Endothelial cell of umbilical vein (primary cell): Measurements from ENCODE around the gene CNTN5. TPM values are rescaled to one million over a fixed set of nuclear protein-coding genes. Genes with fewer than 3 reads are reported as not detected.

ENCODE experiments used
- BruUV-seq: library from RNA; stranded (reverse); fragments of 400-500 nt; replicated peaks from 2 replicates; lab custom pipeline; 2021; lab: Mats Ljungman, UMichigan
- CTCF ChIA-PET: fragments of 300-600, 350-600 bp; sonication (Branson Sonifier 250); formaldehyde crosslinking; loops from one replicate; lab custom pipeline; 2021; ENCODE audit warnings: antibody characterized with exemption, inconsistent platforms; lab: Charles Lee
- POLR2A ChIA-PET: fragments of 300-600, 350-600 bp; sonication (Branson Sonifier 250); formaldehyde crosslinking; loops from one replicate; lab custom pipeline; 2021; ENCODE audit warnings: antibody characterized with exemption, inconsistent platforms; lab: Charles Lee
- DNase-seq: peaks from one replicate; pipeline ENCODE4 v3.0.0-alpha.2; 2011; ENCODE audit warnings: low read depth, low spot score
- FAIRE-seq: peaks from 2 replicates; lab custom pipeline; 2011; peaks lifted over from hg19 to GRCh38; lab: Jason Lieb, UNC
- H2AFZ ChIP-seq: 2 replicates; pipeline ENCODE4 v1.6.0; 2012; ENCODE audit warnings: low read depth, low read length, control low read depth, inconsistent platforms
- H3K27ac ChIP-seq: 2 replicates; pipeline ENCODE4 v1.5.1; 2011; ENCODE audit warnings: low read depth, mild to moderate bottlenecking, control low read depth, low read length, moderate library complexity; ENCODE audit not compliant: insufficient read depth
- H3K27me3 ChIP-seq, 2 experiments: 2 replicates each; pipeline versions ENCODE4 v1.6.0 to v1.6.1; 2011; ENCODE audit warnings: low read length in 2 of 2, mixed read lengths in 1 of 2; ENCODE audit not compliant: control insufficient read depth in 2 of 2, insufficient read depth in 2 of 2
- H3K36me3 ChIP-seq, 2 experiments: 2 replicates in 1 of 2; 3 replicates in 1 of 2; pipeline ENCODE4 v1.5.1; 2011; ENCODE audit warnings: low read length in 2 of 2, mild to moderate bottlenecking in 1 of 2, moderate library complexity in 1 of 2; ENCODE audit not compliant: control insufficient read depth in 2 of 2, insufficient read depth in 2 of 2; ENCODE audit errors: extremely low read depth in 1 of 2
- H3K4me1 ChIP-seq: 3 replicates; pipeline ENCODE4 v1.5.1; 2011; ENCODE audit warnings: mild to moderate bottlenecking, low read length; ENCODE audit not compliant: control insufficient read depth, insufficient read depth; ENCODE audit errors: extremely low read depth
- H3K4me2 ChIP-seq: 2 replicates; pipeline ENCODE4 v1.6.1; 2011; ENCODE audit warnings: low read length, control low read depth, mixed read lengths; ENCODE audit not compliant: insufficient read depth
- H3K4me3 ChIP-seq, 3 experiments: fragments of 200-600 bp in 1 of 3; sonication (generic), shearing (Covaris generic) in 1 of 3; replicated peaks in 1 of 3; 2 replicates each; pipeline ENCODE4 v1.5.1; 2011 to 2016; ENCODE audit warnings: control low read depth in 3 of 3, low read length in 3 of 3, mild to moderate bottlenecking in 2 of 3, inconsistent platforms in 1 of 3, low read depth in 1 of 3, moderate library complexity in 1 of 3; ENCODE audit not compliant: insufficient read depth in 1 of 3
- H3K79me2 ChIP-seq: 2 replicates; pipeline ENCODE4 v1.6.0; 2012; ENCODE audit warnings: low read length, inconsistent platforms; ENCODE audit not compliant: control insufficient read depth, insufficient read depth
- H3K9ac ChIP-seq: replicated peaks from 2 replicates; pipeline ENCODE3; 2011; ENCODE audit warnings: low read length, control low read depth; ENCODE audit not compliant: insufficient read depth; ENCODE audit errors: extremely low read depth
- H3K9me1 ChIP-seq: replicated peaks from 3 replicates; pipeline ENCODE4 v1.6.0; 2011; ENCODE audit warnings: mild to moderate bottlenecking, low read length; ENCODE audit not compliant: control insufficient read depth, insufficient read depth; ENCODE audit errors: extremely low read depth
- H3K9me3 ChIP-seq: replicated peaks from 2 replicates; pipeline ENCODE4 v1.5.1; 2012; ENCODE audit warnings: low read length, inconsistent platforms; ENCODE audit not compliant: control insufficient read depth, insufficient read depth
- H4K20me1 ChIP-seq: replicated peaks from 2 replicates; pipeline ENCODE3; 2011; ENCODE audit warnings: mild to moderate bottlenecking, low read length; ENCODE audit not compliant: control insufficient read depth, insufficient read depth; ENCODE audit errors: extremely low read depth
- EZH2 ChIP-seq: IDR thresholded peaks from 2 replicates; pipeline ENCODE4 v1.6.1; 2012; ENCODE audit warnings: borderline replicate concordance, low read depth, mild to moderate bottlenecking, moderate library complexity, low read length, inconsistent platforms; ENCODE audit not compliant: severe bottlenecking
- FOS ChIP-seq: IDR thresholded peaks from 2 replicates; pipeline ENCODE4 v1.6.1; 2011; ENCODE audit warnings: mild to moderate bottlenecking, low read length, moderate library complexity, borderline replicate concordance; ENCODE audit not compliant: insufficient read depth
- GATA2 ChIP-seq: IDR thresholded peaks from 2 replicates; pipeline ENCODE4 v1.7.0; 2011; ENCODE audit warnings: low read depth, mild to moderate bottlenecking, moderate library complexity, mixed read lengths, low read length; ENCODE audit not compliant: insufficient read length, insufficient read depth
- JUN ChIP-seq: IDR thresholded peaks from 2 replicates; pipeline ENCODE4 v1.6.1; 2011; ENCODE audit warnings: borderline replicate concordance, low read depth; ENCODE audit not compliant: insufficient read length, insufficient read depth
- MYC ChIP-seq: IDR thresholded peaks from one replicate; pipeline ENCODE4 v1.6.1; 2011; ENCODE audit warnings: mild to moderate bottlenecking, low read depth, low read length
- POLR2A ChIP-seq: IDR thresholded peaks from 2 replicates; pipeline ENCODE4 v1.6.1; 2012; ENCODE audit warnings: low read depth, mild to moderate bottlenecking, control low read depth, low read length
- POLR2AphosphoS5 ChIP-seq: IDR thresholded peaks from 2 replicates; pipeline ENCODE4 v1.6.1; 2012; ENCODE audit warnings: low read depth, mild to moderate bottlenecking, control low read depth, low read length, moderate library complexity; ENCODE audit not compliant: insufficient read depth
- dilution Hi-C: fragments of 300-500 bp; cut with MboI; formaldehyde crosslinking; loops from one replicate; pipeline ENCODE4 v1.15.0; 2019; ENCODE audit warnings: low sequenced_read_pairs; ENCODE audit not compliant: extremely low pct_ligation_motif_present
- intact Hi-C: fragments of 100-400 bp; cut with micrococcal nuclease; formaldehyde crosslinking; loops from one replicate; pipeline ENCODE4 v1.10.0; 2022
- polyA plus RNA-seq, 4 experiments: library from polyadenylated mRNA; depleted of rRNA in 3 of 4; stranded (reverse) in 3 of 4; unstranded in 1 of 4; fragments of >200 nt; gene quantifications; 2 replicates each; pipeline versions ENCODE4 v1.2.1 to v1.2.3, GENCODE V29; 2011 to 2012; ENCODE audit warnings: missing spikeins in 1 of 4
- total RNA-seq: library from RNA; stranded (reverse); gene quantifications from 2 replicates; pipeline ENCODE4 v1.2.3, GENCODE V29; 2021
- TF ChIP-seq, protein P1 (sequence below): IDR thresholded peaks from 2 replicates; pipeline ENCODE4 v1.6.1; 2011; ENCODE audit not compliant: insufficient read depth, insufficient read length
- TF ChIP-seq, protein P2 (sequence below), 2 donors: IDR thresholded peaks; 1 replicate in 1 of 2; 2 replicates in 1 of 2; pipeline ENCODE4 v1.5.1; 2011; ENCODE audit warnings: low read length in 2 of 2, mild to moderate bottlenecking in 2 of 2, moderate library complexity in 2 of 2, control low read depth in 1 of 2, inconsistent platforms in 1 of 2, low read depth in 1 of 2; ENCODE audit not compliant: insufficient read depth in 1 of 2; ENCODE audit errors: extremely low read depth in 1 of 2

The CNTN5 gene
- total and polyA plus RNA-seq, 2 donors (not counting 3 experiments of a cell fraction or from before 2014, with no cell fraction given) = not detected

DNA sequence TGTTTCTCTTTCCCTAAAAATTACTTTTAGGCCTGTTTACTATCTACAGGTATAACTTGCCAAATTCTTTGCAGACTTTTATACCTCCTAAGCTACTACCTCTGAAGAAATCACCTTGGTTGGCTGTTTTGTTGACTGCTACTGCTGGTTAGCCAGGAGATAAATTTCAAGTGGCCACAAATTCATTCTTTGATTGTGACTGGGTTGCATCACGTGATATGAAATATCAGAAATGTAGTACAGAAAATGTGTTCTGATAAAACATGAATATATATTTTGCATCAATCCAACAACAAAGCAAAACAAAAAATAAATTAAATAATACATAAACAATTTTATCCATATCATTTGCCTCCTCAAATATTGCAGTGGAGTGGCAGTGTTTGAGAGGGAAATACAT is 291.1 kb downstream of the CNTN5 start:
- TF ChIP-seq, protein P1, sequence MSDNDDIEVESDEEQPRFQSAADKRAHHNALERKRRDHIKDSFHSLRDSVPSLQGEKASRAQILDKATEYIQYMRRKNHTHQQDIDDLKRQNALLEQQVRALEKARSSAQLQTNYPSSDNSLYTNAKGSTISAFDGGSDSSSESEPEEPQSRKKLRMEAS = no peak
- TF ChIP-seq POLR2A (no peak), FOS (no peak), POLR2AphosphoS5 (no peak), EZH2 (no peak), GATA2 (no peak), JUN (no peak), MYC (no peak)
- TF ChIP-seq, protein P2, sequence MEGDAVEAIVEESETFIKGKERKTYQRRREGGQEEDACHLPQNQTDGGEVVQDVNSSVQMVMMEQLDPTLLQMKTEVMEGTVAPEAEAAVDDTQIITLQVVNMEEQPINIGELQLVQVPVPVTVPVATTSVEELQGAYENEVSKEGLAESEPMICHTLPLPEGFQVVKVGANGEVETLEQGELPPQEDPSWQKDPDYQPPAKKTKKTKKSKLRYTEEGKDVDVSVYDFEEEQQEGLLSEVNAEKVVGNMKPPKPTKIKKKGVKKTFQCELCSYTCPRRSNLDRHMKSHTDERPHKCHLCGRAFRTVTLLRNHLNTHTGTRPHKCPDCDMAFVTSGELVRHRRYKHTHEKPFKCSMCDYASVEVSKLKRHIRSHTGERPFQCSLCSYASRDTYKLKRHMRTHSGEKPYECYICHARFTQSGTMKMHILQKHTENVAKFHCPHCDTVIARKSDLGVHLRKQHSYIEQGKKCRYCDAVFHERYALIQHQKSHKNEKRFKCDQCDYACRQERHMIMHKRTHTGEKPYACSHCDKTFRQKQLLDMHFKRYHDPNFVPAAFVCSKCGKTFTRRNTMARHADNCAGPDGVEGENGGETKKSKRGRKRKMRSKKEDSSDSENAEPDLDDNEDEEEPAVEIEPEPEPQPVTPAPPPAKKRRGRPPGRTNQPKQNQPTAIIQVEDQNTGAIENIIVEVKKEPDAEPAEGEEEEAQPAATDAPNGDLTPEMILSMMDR (IDR thresholded peaks at IDR 0.05; ENCODE audit: extremely low read depth in 1 of 2, insufficient read depth in 1 of 2, low read depth in 1 of 2, low read length in 2 of 2) = no peak
- Histone ChIP-seq H3K27ac (no peak overlapping the region), H3K9me1 (no peaks in the 10 kb centered on the region), H3K79me2 (no peaks in the 10 kb centered on the region), H3K27me3 (no peaks in the 10 kb centered on the region), H3K4me3 (no peak overlapping the region), H3K9me3 (no peaks in the 10 kb centered on the region), H4K20me1 (no peaks in the 10 kb centered on the region), H3K36me3 (no peaks in the 10 kb centered on the region), H3K9ac (no peak overlapping the region), H3K4me1 (no peaks in the 10 kb centered on the region), H2AFZ (no peak overlapping the region), H3K4me2 (no peak overlapping the region)
- BruUV-seq = no TSS peak
- no peak for DNase-seq
- ChIA-PET POLR2A (no interaction called here), CTCF (no interaction called here)
- intact Hi-C loops = no loop called here
- dilution Hi-C loops = no loop called here
- no peak for FAIRE-seq
